ENCODE data around the gene VAC14.

DNA sequence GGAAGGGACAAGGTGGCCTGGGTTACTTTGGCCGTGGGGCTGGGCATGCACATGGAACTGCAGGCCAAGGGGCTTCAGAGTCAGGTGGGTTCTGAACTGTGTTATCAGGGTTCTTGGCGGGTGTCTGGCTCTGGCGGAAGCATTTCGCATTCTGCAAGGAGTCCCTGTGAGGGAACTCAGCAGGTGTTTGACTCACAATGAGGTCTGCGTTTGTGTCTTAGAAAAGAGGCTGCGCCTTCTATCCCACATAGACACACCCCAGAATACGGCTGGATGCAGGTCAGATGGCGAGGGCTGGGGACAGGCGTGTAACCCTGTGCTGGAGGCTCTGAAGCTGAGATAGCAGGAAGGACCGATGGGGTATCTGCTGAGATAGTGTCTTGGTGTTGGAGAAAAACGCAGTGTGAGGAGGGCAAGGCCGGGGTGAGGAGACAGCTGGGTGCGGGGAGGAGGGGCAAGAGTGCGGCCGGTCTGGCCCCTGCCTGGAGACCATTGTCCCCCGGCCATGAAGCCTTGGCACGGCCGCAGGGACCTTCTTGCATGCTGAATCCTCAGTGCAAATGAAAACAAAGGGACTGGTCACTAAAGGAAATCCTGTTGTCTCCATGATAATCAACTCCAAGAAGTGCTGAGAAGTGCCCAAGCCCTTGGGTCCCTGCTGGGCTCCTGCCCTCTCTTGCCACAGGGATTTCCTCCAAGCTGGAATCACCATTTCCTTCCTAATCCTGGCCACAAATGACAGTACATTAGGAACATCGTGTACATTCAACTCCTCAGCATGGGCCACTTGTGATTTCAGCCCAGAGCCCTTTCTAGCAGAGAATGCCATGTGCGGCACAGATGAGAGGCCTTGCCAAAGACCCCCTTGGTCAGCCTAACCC is 92.4 kb downstream of the VAC14 start:
- TF ChIP-seq, protein P1, sequence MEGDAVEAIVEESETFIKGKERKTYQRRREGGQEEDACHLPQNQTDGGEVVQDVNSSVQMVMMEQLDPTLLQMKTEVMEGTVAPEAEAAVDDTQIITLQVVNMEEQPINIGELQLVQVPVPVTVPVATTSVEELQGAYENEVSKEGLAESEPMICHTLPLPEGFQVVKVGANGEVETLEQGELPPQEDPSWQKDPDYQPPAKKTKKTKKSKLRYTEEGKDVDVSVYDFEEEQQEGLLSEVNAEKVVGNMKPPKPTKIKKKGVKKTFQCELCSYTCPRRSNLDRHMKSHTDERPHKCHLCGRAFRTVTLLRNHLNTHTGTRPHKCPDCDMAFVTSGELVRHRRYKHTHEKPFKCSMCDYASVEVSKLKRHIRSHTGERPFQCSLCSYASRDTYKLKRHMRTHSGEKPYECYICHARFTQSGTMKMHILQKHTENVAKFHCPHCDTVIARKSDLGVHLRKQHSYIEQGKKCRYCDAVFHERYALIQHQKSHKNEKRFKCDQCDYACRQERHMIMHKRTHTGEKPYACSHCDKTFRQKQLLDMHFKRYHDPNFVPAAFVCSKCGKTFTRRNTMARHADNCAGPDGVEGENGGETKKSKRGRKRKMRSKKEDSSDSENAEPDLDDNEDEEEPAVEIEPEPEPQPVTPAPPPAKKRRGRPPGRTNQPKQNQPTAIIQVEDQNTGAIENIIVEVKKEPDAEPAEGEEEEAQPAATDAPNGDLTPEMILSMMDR (IDR thresholded peaks at IDR 0.05): no peak
- TF ChIP-seq POLR2AphosphoS5 (IDR thresholded peaks at IDR 0.05) (no peak), POLR2A (IDR thresholded peaks at IDR 0.05) (no peak)

Measured in stomach (tissue), 4 donors.